Left forelimb (tissue), 1 donor: ENCODE results near the gene PRR36.

ENCODE experiments used
- DNase-seq: peaks from one replicate; pipeline ENCODE4 v3.0.0-alpha.2; 2018; ENCODE audit warnings: low spot score

The PRR36 gene

GRCh38 chr19:7871437-7872305 is 2.5 kb downstream of the PRR36 start:
- peak; percentile 89 for DNase-seq

- DNase-seq = peak; percentile 75
Observed at GRCh38 chr19:7870571-7871436, 3.4 kb downstream of the PRR36 start.

GRCh38 chr19:7869910-7870511 is 4.2 kb downstream of the PRR36 start:
- peak; percentile 85 for DNase-seq

GRCh38 chr19:7869453-7869909 is 4.7 kb downstream of the PRR36 start:
- peak; percentile 85 for DNase-seq

GRCh38 chr19:7868671-7869452 is 5.3 kb downstream of the PRR36 start:
- DNase-seq = peak; percentile 68

GRCh38 chr19:7868326-7868670 is 5.9 kb downstream of the PRR36 start:
- no peak for DNase-seq

GRCh38 chr19:7867092-7867844 is 6.9 kb downstream of the PRR36 start:
- peak; percentile 60 for DNase-seq

- DNase-seq = no peak
Observed at GRCh38 chr19:7866399-7867091, 7.6 kb downstream of the PRR36 start.

- no peak for DNase-seq
Observed at GRCh38 chr19:7865262-7865911, 8.8 kb downstream of the PRR36 start.

GRCh38 chr19:7864690-7865074 is 9.5 kb downstream of the PRR36 start:
- no peak for DNase-seq

GRCh38 chr19:7863971-7864689 is 10.1 kb downstream of the PRR36 start:
- peak; percentile 64 for DNase-seq

GRCh38 chr19:7863157-7863970 is 10.8 kb downstream of the PRR36 start:
- no peak for DNase-seq

GRCh38 chr19:7862413-7862951 is 11.7 kb downstream of the PRR36 start:
- peak; percentile 84 for DNase-seq

GRCh38 chr19:7861619-7862412 is 12.4 kb downstream of the PRR36 start:
- DNase-seq = no peak

GRCh38 chr19:7860714-7861618 is 13.2 kb downstream of the PRR36 start:
- peak; percentile 58 for DNase-seq
